GM12878 (cell line): ENCODE data around the gene CSPG5. TPM values are rescaled to one million over a fixed set of nuclear protein-coding genes. Genes with fewer than 3 reads are reported as not detected.

ENCODE experiments used
- ATAC-seq: fragments of 200-7000 bp; cut with Tn5 transposase; 3 replicates; pipeline ENCODE4 v1.9.1; 2020; ENCODE audit warnings: mild to moderate bottlenecking, moderate library complexity
- BruUV-seq: library from RNA; stranded (reverse); fragments of 400-500 nt; replicated peaks from 2 replicates; lab custom pipeline; 2021; lab: Mats Ljungman, UMichigan
- CTCF ChIA-PET: fragments of 300-600 bp; sonication (Branson Sonifier 250); formaldehyde crosslinking; extraction: SDS; loops from one replicate; lab custom pipeline; 2021; ENCODE audit warnings: inconsistent platforms; lab: Yijun Ruan, JAX
- POLR2A ChIA-PET: fragments of 350-600 bp; formaldehyde crosslinking; extraction: SDS; loops from one replicate; lab custom pipeline; 2021; ENCODE audit warnings: inconsistent platforms; lab: Charles Lee
- RAD21 ChIA-PET: fragments of 300-600 bp; sonication (Branson Sonifier 250); formaldehyde crosslinking; loops from one replicate; lab custom pipeline; 2023; ENCODE audit warnings: antibody characterized with exemption; ENCODE audit not compliant: unreplicated experiment; lab: Charles Lee
- SMC1A ChIA-PET: fragments of 300-600 bp; sonication (Branson Sonifier 250); formaldehyde crosslinking; loops from one replicate; lab custom pipeline; 2023; ENCODE audit not compliant: unreplicated experiment, uncharacterized antibody; lab: Charles Lee
- DNase-seq: peaks from one replicate; pipeline ENCODE4 v3.0.0-alpha.2; 2011; ENCODE audit warnings: low read depth, low spot score
- FAIRE-seq: peaks from 3 replicates; lab custom pipeline; 2011; peaks lifted over from hg19 to GRCh38; lab: Jason Lieb, UNC
- H2AFZ ChIP-seq: 2 replicates; pipeline ENCODE4 v1.6.0; 2011; ENCODE audit warnings: low read depth, low read length, control low read depth; ENCODE audit not compliant: control insufficient read depth
- H3K27ac ChIP-seq: 2 replicates; pipeline ENCODE4 v1.5.1; 2011; ENCODE audit warnings: control low read depth; ENCODE audit not compliant: control insufficient read depth, insufficient read depth
- H3K27me3 ChIP-seq, 2 experiments: replicated peaks in 1 of 2; 2 replicates each; pipeline versions ENCODE4 v1.6.0 to v1.6.1; 2011; ENCODE audit warnings: low read length in 1 of 2; ENCODE audit not compliant: control insufficient read depth in 2 of 2, insufficient read depth in 2 of 2
- H3K36me3 ChIP-seq, 2 experiments: 2 replicates each; pipeline ENCODE4 v1.5.1; 2011; ENCODE audit warnings: low read length in 1 of 2; ENCODE audit not compliant: control insufficient read depth in 2 of 2, insufficient read depth in 2 of 2
- H3K4me1 ChIP-seq: 2 replicates; pipeline ENCODE4 v1.6.1; 2011; ENCODE audit warnings: mild to moderate bottlenecking, low read length, moderate library complexity, mixed read lengths; ENCODE audit not compliant: control insufficient read depth, insufficient read depth
- H3K4me2 ChIP-seq: 2 replicates; pipeline ENCODE4 v1.6.0; 2011; ENCODE audit warnings: control low read depth; ENCODE audit not compliant: control insufficient read depth, insufficient read depth
- H3K4me3 ChIP-seq: fragments of 200-600 bp; sonication (generic); 2 replicates; pipeline ENCODE4 v1.5.1; 2016
- H3K79me2 ChIP-seq: 2 replicates; pipeline ENCODE4 v1.6.0; 2011; ENCODE audit warnings: low read length; ENCODE audit not compliant: control insufficient read depth, insufficient read depth
- H3K9ac ChIP-seq: 2 replicates; pipeline ENCODE4 v1.8.0; 2011; ENCODE audit warnings: low read length, control low read depth, mixed read lengths; ENCODE audit not compliant: control insufficient read depth, insufficient read depth
- H3K9me3 ChIP-seq: replicated peaks from 3 replicates; pipeline ENCODE4 v1.5.1; 2011; ENCODE audit warnings: mild to moderate bottlenecking, low read length; ENCODE audit not compliant: control insufficient read depth, insufficient read depth
- H4K20me1 ChIP-seq: 2 replicates; pipeline ENCODE4 v1.6.0; 2011; ENCODE audit not compliant: control insufficient read depth, insufficient read depth
- CREM ChIP-seq: IDR thresholded peaks from 2 replicates; pipeline ENCODE4 v1.6.1; 2014; ENCODE audit warnings: antibody characterized with exemption, low read depth
- CUX1 ChIP-seq: IDR thresholded peaks from 2 replicates; pipeline ENCODE4 v1.6.1; 2012; ENCODE audit warnings: improper control_type of control experiment, low read depth, low read length; ENCODE audit not compliant: insufficient replicate concordance
- HDGF ChIP-seq: fragments of 450-650 bp; IDR thresholded peaks from 2 replicates; pipeline ENCODE4 v1.6.1; 2016; ENCODE audit warnings: antibody characterized with exemption
- KLF5 ChIP-seq: fragments of 450-650 bp; IDR thresholded peaks from 2 replicates; pipeline ENCODE4 v1.6.1; 2014; ENCODE audit warnings: mild to moderate bottlenecking; ENCODE audit not compliant: partially characterized antibody
- MTA2 ChIP-seq: fragments of 450-650 bp; IDR thresholded peaks from 2 replicates; pipeline ENCODE4 v1.6.1; 2016; ENCODE audit warnings: low read depth, mild to moderate bottlenecking, moderate library complexity
- TAF1 ChIP-seq: IDR thresholded peaks from 2 replicates; pipeline ENCODE4 v1.6.1; 2011; ENCODE audit warnings: mild to moderate bottlenecking, low read depth, low read length, borderline replicate concordance
- YBX1 ChIP-seq: fragments of 450-650 bp; IDR thresholded peaks from 2 replicates; pipeline ENCODE4 v1.6.1; 2016; ENCODE audit warnings: antibody characterized with exemption
- ZNF384 ChIP-seq: IDR thresholded peaks from 2 replicates; pipeline ENCODE4 v1.6.1; 2012; ENCODE audit warnings: low read depth, mild to moderate bottlenecking, low read length, improper control_type of control experiment, borderline replicate concordance
- WGBS: methylation state at CpG from one replicate; pipeline ENCODE4 v1.1.6; 2016; ENCODE audit warnings: low lambda C conversion rate; ENCODE audit not compliant: insufficient replicate concordance, insufficient coverage; ENCODE audit errors: missing lambda C conversion rate; 5-methylcytosine and 5-hydroxymethylcytosine counted together
- in situ Hi-C: fragments of 300-500 bp; cut with MboI; formaldehyde crosslinking; loops from 9 replicates; pipeline ENCODE4 v1.14.3; 2018; ENCODE audit warnings: mixed read lengths
- intact Hi-C: fragments of 100-400 bp; cut with micrococcal nuclease; formaldehyde crosslinking; loops from one replicate; pipeline ENCODE4 v1.14.2; 2022; ENCODE audit not compliant: unreplicated experiment
- polyA plus RNA-seq, 11 experiments: library from polyadenylated mRNA; depleted of rRNA in 4 of 11; unstranded in 6 of 11; stranded (reverse) in 5 of 11; fragments of >200 nt; fragmentation: Nextera tagmentation in 4 of 11; fragmentation: Illumina TruSeq in 1 of 11; extraction: Ambion mirVana in 4 of 11; extraction: Trizol in 1 of 11; gene quantifications; 1 replicate in 1 of 11; 2 replicates in 10 of 11; pipeline versions ENCODE4 v1.2.1 to v1.2.3, GENCODE V29; 2011 to 2016; ENCODE audit warnings: inconsistent platforms in 2 of 11, missing spikeins in 2 of 11, low read depth in 1 of 11
- total RNA-seq, 4 experiments: library from RNA; depleted of rRNA in 3 of 4; stranded (reverse); fragments of >200 nt in 3 of 4; fragmentation: Illumina TruSeq in 1 of 4; extraction: Trizol in 1 of 4; gene quantifications; 2 replicates each; pipeline versions ENCODE4 v1.2.1 to v1.2.3, GENCODE V29; 2013 to 2021

Gene CSPG5
- total and polyA plus RNA-seq, 10 of the 15 experiments (the other 5 are each of a cell fraction or from before 2014, with no cell fraction given), result 0.08 to 0.17 TPM; not detected in 8

- WGBS, result 67% methylated on average over 4 of the region's 6 CpGs
- Histone ChIP-seq H3K27me3 (no peaks in the 10 kb centered on the region), H3K4me2 (no peak overlapping the region), H4K20me1 (no peaks in the 10 kb centered on the region), H3K9me3 (no peaks in the 10 kb centered on the region), H3K79me2 (no peaks in the 10 kb centered on the region), H3K4me1 (no peaks in the 10 kb centered on the region), H3K4me3 (no peak overlapping the region), H2AFZ (no peak overlapping the region), H3K9ac (no peak overlapping the region), H3K36me3 (no peaks in the 10 kb centered on the region), H3K27ac (no peak overlapping the region)
- FAIRE-seq, result no peak
- no peak for ATAC-seq
- DNase-seq, result no peak
- TF ChIP-seq ZNF384 (no peak), HDGF (no peak), MTA2 (no peak), KLF5 (no peak), CREM (no peak), CUX1 (no peak), YBX1 (no peak), TAF1 (no peak)
- ChIA-PET RAD21 (no interaction called here), SMC1A (no interaction called here), CTCF (no interaction called here), POLR2A (interaction anchor here (0.6 kb wide), 1 partner anchor 10 kb away, joined by 3 read pairs; no protein-coding TSS in a partner anchor)
- in situ Hi-C loops, result loop anchor here (10.0 kb wide), 1 partner anchor 627 kb away; no protein-coding TSS in a partner anchor
- no TSS peak for BruUV-seq
- intact Hi-C loops, result loop anchor here (10.0 kb wide), 2 partner anchors 127 to 627 kb away; no protein-coding TSS in a partner anchor
Measured at GRCh38 chr3:47527952-47528725, 50.5 kb downstream of the CSPG5 start.
